Calu3 (cell line): ENCODE measurements around the gene KLHL29. TPM values are rescaled to one million over a fixed set of nuclear protein-coding genes. Genes with fewer than 3 reads are reported as not detected.

ENCODE experiments used
- BruUV-seq: library from RNA; stranded (reverse); fragments of 400-500 nt; replicated peaks from 2 replicates; lab custom pipeline; 2021; lab: Mats Ljungman, UMichigan
- CTCF ChIA-PET: fragments of 300-600 bp; sonication (Branson Sonifier 250); formaldehyde crosslinking; loops from one replicate; lab custom pipeline; 2022; ENCODE audit warnings: antibody characterized with exemption; lab: Charles Lee
- DNase-seq: peaks from one replicate; pipeline ENCODE4 v3.0.0; 2022
- H3K27ac Mint-ChIP-seq: one replicate; pipeline ENCODE4 v1.8.0; 2022; ENCODE audit warnings: mixed read lengths; ENCODE audit not compliant: unreplicated experiment
- H3K27me3 Mint-ChIP-seq: one replicate; pipeline ENCODE4 v1.8.0; 2022; ENCODE audit warnings: mixed read lengths; ENCODE audit not compliant: unreplicated experiment
- H3K36me3 Mint-ChIP-seq: one replicate; pipeline ENCODE4 v1.8.0; 2022; ENCODE audit warnings: mild to moderate bottlenecking, moderate library complexity, mixed read lengths; ENCODE audit not compliant: insufficient read depth, unreplicated experiment
- H3K4me1 Mint-ChIP-seq: one replicate; pipeline ENCODE4 v1.8.0; 2022; ENCODE audit warnings: mild to moderate bottlenecking, low read depth, mixed read lengths; ENCODE audit not compliant: unreplicated experiment
- H3K4me3 Mint-ChIP-seq: one replicate; pipeline ENCODE4 v1.8.0; 2022; ENCODE audit warnings: mild to moderate bottlenecking, low read depth, moderate library complexity, mixed read lengths; ENCODE audit not compliant: unreplicated experiment
- H3K9me3 Mint-ChIP-seq: one replicate; pipeline ENCODE4 v1.8.0; 2022; ENCODE audit warnings: low read depth, mixed read lengths; ENCODE audit not compliant: unreplicated experiment
- intact Hi-C: fragments of 100-400 bp; cut with micrococcal nuclease; formaldehyde crosslinking; loops from one replicate; pipeline ENCODE4 v1.10.0; 2022; ENCODE audit not compliant: unreplicated experiment
- total RNA-seq: library from RNA; stranded (reverse); gene quantifications from 2 replicates; pipeline ENCODE4 v1.2.3, GENCODE V29; 2022
- TF ChIP-seq, protein P1 (sequence below): fragments of 200-600 bp; IDR thresholded peaks from one replicate; pipeline ENCODE4 v1.8.0; 2022; ENCODE audit warnings: antibody characterized with exemption; ENCODE audit not compliant: unreplicated experiment

Gene KLHL29
- total RNA-seq, 1 experiment from 2014 or later, result 11.9 TPM

DNA sequence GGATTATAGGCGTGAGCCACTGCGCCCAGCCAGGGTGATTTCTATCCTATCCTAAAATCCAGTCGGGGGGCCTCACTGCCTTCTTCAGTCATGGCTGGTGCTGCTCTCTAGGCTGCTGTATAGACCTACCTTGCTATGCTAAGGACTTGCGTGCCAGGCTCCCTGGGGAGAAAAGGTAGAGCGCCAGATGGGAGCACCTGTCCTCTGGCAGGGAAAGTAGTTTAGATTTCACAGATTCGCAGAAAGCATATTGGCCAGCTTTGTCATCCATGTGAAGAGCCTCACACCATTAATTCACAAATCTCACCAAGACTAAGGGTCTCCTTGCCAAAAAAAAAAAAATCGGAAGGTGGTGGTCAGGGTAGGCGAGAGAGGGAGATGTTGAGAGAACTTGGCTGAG lies 324.3 kb downstream of the KLHL29 start:
- Mint-ChIP-seq H3K4me3 (no peak overlapping the region), H3K4me1 (no peaks in the 10 kb centered on the region), H3K36me3 (peaks cover 4% of the 10 kb centered on the region), H3K27ac (no peak overlapping the region), H3K27me3 (no peaks in the 10 kb centered on the region), H3K9me3 (no peaks in the 10 kb centered on the region)
- intact Hi-C loops, result no loop called here
- no TSS peak for BruUV-seq
- CTCF ChIA-PET, result interaction anchor here (0.6 kb wide), 1 partner anchor 218 kb away, joined by 5 read pairs; no protein-coding TSS in a partner anchor
- TF ChIP-seq, protein P1, sequence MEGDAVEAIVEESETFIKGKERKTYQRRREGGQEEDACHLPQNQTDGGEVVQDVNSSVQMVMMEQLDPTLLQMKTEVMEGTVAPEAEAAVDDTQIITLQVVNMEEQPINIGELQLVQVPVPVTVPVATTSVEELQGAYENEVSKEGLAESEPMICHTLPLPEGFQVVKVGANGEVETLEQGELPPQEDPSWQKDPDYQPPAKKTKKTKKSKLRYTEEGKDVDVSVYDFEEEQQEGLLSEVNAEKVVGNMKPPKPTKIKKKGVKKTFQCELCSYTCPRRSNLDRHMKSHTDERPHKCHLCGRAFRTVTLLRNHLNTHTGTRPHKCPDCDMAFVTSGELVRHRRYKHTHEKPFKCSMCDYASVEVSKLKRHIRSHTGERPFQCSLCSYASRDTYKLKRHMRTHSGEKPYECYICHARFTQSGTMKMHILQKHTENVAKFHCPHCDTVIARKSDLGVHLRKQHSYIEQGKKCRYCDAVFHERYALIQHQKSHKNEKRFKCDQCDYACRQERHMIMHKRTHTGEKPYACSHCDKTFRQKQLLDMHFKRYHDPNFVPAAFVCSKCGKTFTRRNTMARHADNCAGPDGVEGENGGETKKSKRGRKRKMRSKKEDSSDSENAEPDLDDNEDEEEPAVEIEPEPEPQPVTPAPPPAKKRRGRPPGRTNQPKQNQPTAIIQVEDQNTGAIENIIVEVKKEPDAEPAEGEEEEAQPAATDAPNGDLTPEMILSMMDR, result no peak
- DNase-seq, result no peak

DNA sequence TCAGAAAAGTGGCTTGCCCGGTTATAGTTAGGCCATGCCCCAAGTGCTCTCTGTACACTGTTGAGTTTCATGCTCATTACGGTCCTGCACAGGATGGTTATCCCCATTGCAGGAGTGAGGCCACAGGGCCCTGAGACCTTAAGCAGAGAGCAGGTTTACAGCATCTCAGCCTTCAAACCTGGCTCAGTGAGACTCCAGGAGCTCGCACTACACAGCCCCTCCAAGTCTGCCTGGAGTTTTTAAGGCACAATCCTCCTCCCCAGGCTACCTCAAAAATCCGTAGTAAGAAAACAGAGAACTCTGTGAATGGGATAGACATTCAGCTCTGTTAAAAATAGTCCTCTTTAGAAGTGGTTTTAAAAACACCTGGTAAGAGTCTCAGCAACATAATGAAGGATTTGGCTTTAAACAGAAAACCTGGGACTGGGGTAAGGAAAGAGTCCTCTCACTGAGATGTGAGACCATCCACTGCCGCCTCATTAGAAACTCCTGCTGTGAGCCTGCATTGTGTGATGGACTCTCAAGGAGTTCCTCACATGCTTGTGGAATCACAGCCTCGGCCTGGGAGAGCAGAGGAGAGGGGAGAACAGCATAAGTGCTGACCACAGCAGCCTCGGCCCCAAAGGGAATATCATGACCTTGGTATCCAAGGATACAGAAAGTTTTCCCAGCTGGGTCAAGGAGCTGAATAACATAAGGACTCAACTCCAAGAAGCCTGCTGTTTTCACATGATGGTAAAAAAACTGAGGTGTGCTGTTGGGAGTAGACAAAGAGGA lies 327.2 kb downstream of the KLHL29 start:
- Mint-ChIP-seq H3K27me3 (no peaks in the 10 kb centered on the region), H3K9me3 (no peaks in the 10 kb centered on the region), H3K4me3 (no peak overlapping the region), H3K36me3 (peaks cover 4% of the 10 kb centered on the region), H3K4me1 (no peaks in the 10 kb centered on the region), H3K27ac (no peak overlapping the region)
- CTCF ChIA-PET, result no interaction called here
- no TSS peak for BruUV-seq
- no peak for DNase-seq
- TF ChIP-seq, protein P1, result no peak
- intact Hi-C loops, result no loop called here

DNA sequence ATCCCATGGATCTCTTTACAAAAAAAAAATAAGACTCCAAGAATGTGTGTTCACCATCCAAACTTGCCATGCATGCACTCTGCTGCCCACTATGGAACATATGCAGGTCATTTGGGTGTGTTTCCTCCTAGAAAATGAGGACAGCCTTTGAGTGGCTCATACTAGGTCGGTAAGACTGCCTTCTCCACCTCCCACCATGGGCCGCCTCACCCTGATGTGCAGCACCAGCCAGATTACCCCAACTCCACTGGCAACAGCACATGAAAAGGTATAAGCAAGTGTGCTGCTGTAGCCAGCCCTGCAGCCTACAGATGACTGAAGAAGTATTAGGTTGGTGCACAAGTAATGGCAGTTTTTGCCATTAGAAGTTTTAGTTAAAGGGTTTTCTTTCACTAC lies 327.8 kb downstream of the KLHL29 start:
- Mint-ChIP-seq H3K4me1 (no peaks in the 10 kb centered on the region), H3K27me3 (no peaks in the 10 kb centered on the region), H3K27ac (no peak overlapping the region), H3K9me3 (no peaks in the 10 kb centered on the region), H3K4me3 (no peak overlapping the region), H3K36me3 (peaks cover 4% of the 10 kb centered on the region)
- TF ChIP-seq, protein P1, result no peak
- no peak for DNase-seq
- BruUV-seq, result no TSS peak
- CTCF ChIA-PET, result no interaction called here
- intact Hi-C loops, result no loop called here

DNA sequence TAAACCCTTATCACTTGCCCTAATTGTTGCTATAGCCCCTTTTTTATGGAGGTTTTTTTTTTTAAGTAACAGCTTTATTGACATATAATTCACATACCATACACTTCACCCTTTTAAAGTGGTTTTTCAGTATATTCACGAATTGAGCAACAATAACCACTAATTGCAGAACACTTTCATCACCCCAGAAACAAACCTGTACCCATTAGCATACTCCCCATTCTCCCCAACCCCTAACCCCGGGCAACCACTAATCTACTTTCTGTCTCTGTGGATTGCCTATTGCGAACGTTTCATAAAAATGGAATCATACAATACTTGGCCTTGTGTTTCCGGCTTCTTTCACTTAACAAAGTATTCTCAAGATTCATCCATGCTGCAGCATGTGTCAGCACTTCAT lies 328.4 kb downstream of the KLHL29 start:
- CTCF ChIA-PET, result no interaction called here
- H3K27ac Mint-ChIP-seq, result no peak overlapping the region
- no TSS peak for BruUV-seq
- intact Hi-C loops, result no loop called here
- no peaks in the 10 kb centered on the region for H3K4me1 Mint-ChIP-seq
- no peaks in the 10 kb centered on the region for H3K9me3 Mint-ChIP-seq
- DNase-seq, result no peak
- TF ChIP-seq, protein P1, result no peak
- H3K4me3 Mint-ChIP-seq, result no peak overlapping the region
- H3K27me3 Mint-ChIP-seq, result no peaks in the 10 kb centered on the region
- peaks cover 4% of the 10 kb centered on the region for H3K36me3 Mint-ChIP-seq
